ENCODE results near the gene LGALS3BP.

LGALS3BP gene

GRCh38 chr17:79019632-79020584, 40.2 kb upstream of the LGALS3BP start:
- Mint-ChIP-seq H3K4me1 (ENCODE audit: low read depth) (peaks cover 7% of the 10 kb centered on the region), H3K9me3 (ENCODE audit: low read depth) (no peaks in the 10 kb centered on the region), H3K27ac (no peak overlapping the region), H3K27me3 (peaks cover 1% of the 10 kb centered on the region), H3K4me3 (no peak overlapping the region), H3K36me3 (no peaks in the 10 kb centered on the region)

GRCh38 chr17:79019261-79019631, 39.5 kb upstream of the LGALS3BP start:
- peaks cover 1% of the 10 kb centered on the region for H3K27me3 Mint-ChIP-seq
- H3K9me3 Mint-ChIP-seq (ENCODE audit: low read depth), result no peaks in the 10 kb centered on the region
- H3K4me3 Mint-ChIP-seq, result no peak overlapping the region
- peaks cover 4% of the 10 kb centered on the region for H3K4me1 Mint-ChIP-seq (ENCODE audit: low read depth)
- no peaks in the 10 kb centered on the region for H3K36me3 Mint-ChIP-seq
- H3K27ac Mint-ChIP-seq, result no peak overlapping the region

- no peaks in the 10 kb centered on the region for H3K36me3 Mint-ChIP-seq
- H3K9me3 Mint-ChIP-seq (ENCODE audit: low read depth), result no peaks in the 10 kb centered on the region
- no peak overlapping the region for H3K4me3 Mint-ChIP-seq
- no peak overlapping the region for H3K27ac Mint-ChIP-seq
- peaks cover 1% of the 10 kb centered on the region for H3K27me3 Mint-ChIP-seq
- no peaks in the 10 kb centered on the region for H3K4me1 Mint-ChIP-seq (ENCODE audit: low read depth)
Observed at GRCh38 chr17:79018370-79018695, 38.6 kb upstream of the LGALS3BP start.

- Mint-ChIP-seq H3K4me3 (no peak overlapping the region), H3K4me1 (ENCODE audit: low read depth) (no peaks in the 10 kb centered on the region), H3K9me3 (ENCODE audit: low read depth) (no peaks in the 10 kb centered on the region), H3K27ac (no peak overlapping the region), H3K27me3 (peaks cover 1% of the 10 kb centered on the region), H3K36me3 (no peaks in the 10 kb centered on the region)
Observed at GRCh38 chr17:79017546-79018369, 38.0 kb upstream of the LGALS3BP start.

- H3K4me1 Mint-ChIP-seq (ENCODE audit: low read depth), result peaks cover 7% of the 10 kb centered on the region
- H3K4me3 Mint-ChIP-seq, result no peak overlapping the region
- H3K36me3 Mint-ChIP-seq, result no peaks in the 10 kb centered on the region
- H3K9me3 Mint-ChIP-seq (ENCODE audit: low read depth), result no peaks in the 10 kb centered on the region
- H3K27me3 Mint-ChIP-seq, result no peaks in the 10 kb centered on the region
- no peak overlapping the region for H3K27ac Mint-ChIP-seq
Observed at GRCh38 chr17:79014158-79014758, 34.5 kb upstream of the LGALS3BP start.

GRCh38 chr17:79012563-79013134, 32.9 kb upstream of the LGALS3BP start:
- Mint-ChIP-seq H3K4me1 (ENCODE audit: low read depth) (peaks cover 21% of the 10 kb centered on the region), H3K4me3 (no peak overlapping the region), H3K27ac (no peak overlapping the region), H3K9me3 (ENCODE audit: low read depth) (no peaks in the 10 kb centered on the region), H3K36me3 (no peaks in the 10 kb centered on the region), H3K27me3 (no peaks in the 10 kb centered on the region)

GRCh38 chr17:79011451-79012147, 31.9 kb upstream of the LGALS3BP start:
- Mint-ChIP-seq H3K4me3 (peak overlapping the region; percentile 91), H3K27me3 (no peaks in the 10 kb centered on the region)

GRCh38 chr17:79010304-79010646, 30.6 kb upstream of the LGALS3BP start:
- Mint-ChIP-seq H3K9me3 (ENCODE audit: low read depth) (no peaks in the 10 kb centered on the region), H3K4me3 (peak overlapping the region; percentile 91), H3K4me1 (ENCODE audit: low read depth) (peaks cover 43% of the 10 kb centered on the region), H3K36me3 (no peaks in the 10 kb centered on the region), H3K27ac (peak overlapping the region; percentile 78), H3K27me3 (no peaks in the 10 kb centered on the region)

More at GRCh38 chr17:79011451-79012147, 31.9 kb upstream of the LGALS3BP start:
- Mint-ChIP-seq H3K27ac (peak overlapping the region; percentile 78), H3K9me3 (ENCODE audit: low read depth) (no peaks in the 10 kb centered on the region), H3K4me1 (ENCODE audit: low read depth) (peaks cover 31% of the 10 kb centered on the region), H3K36me3 (no peaks in the 10 kb centered on the region)

- peaks cover 43% of the 10 kb centered on the region for H3K4me1 Mint-ChIP-seq (ENCODE audit: low read depth)
Observed at GRCh38 chr17:79009397-79010303, 29.9 kb upstream of the LGALS3BP start, which contains the start of gene CANT1. CANT1 (minus strand) TSS chr17:79009764; CDS start chr17:78997622, 12,142 bp downstream.

GRCh38 chr17:79008666-79009387, 29.1 kb upstream of the LGALS3BP start:
- H3K4me1 Mint-ChIP-seq (ENCODE audit: low read depth), result peaks cover 43% of the 10 kb centered on the region
- no peaks in the 10 kb centered on the region for H3K27me3 Mint-ChIP-seq
- H3K9me3 Mint-ChIP-seq (ENCODE audit: low read depth), result no peaks in the 10 kb centered on the region
- H3K4me3 Mint-ChIP-seq, result peak overlapping the region; percentile 93
- peak overlapping the region; percentile 92 for H3K27ac Mint-ChIP-seq
- H3K36me3 Mint-ChIP-seq, result no peaks in the 10 kb centered on the region

More at GRCh38 chr17:79009397-79010303, 29.9 kb upstream of the LGALS3BP start, which contains the start of gene CANT1:
- Mint-ChIP-seq H3K4me3 (peak within 1 kb of the TSS; percentile 93), H3K27ac (peak within 1 kb of the TSS; percentile 92), H3K36me3 (no peaks in the 10 kb centered on the region), H3K9me3 (ENCODE audit: low read depth) (no peaks in the 10 kb centered on the region), H3K27me3 (no peaks in the 10 kb centered on the region)

- H3K4me1 Mint-ChIP-seq (ENCODE audit: low read depth), result peaks cover 46% of the 10 kb centered on the region
- no peaks in the 10 kb centered on the region for H3K9me3 Mint-ChIP-seq (ENCODE audit: low read depth)
- H3K36me3 Mint-ChIP-seq, result no peaks in the 10 kb centered on the region
- no peaks in the 10 kb centered on the region for H3K27me3 Mint-ChIP-seq
- peak overlapping the region; percentile 93 for H3K4me3 Mint-ChIP-seq
- H3K27ac Mint-ChIP-seq, result peak overlapping the region; percentile 92
Observed at GRCh38 chr17:79007504-79008381, 28.0 kb upstream of the LGALS3BP start.

- Mint-ChIP-seq H3K27me3 (no peaks in the 10 kb centered on the region), H3K9me3 (ENCODE audit: low read depth) (no peaks in the 10 kb centered on the region), H3K36me3 (no peaks in the 10 kb centered on the region), H3K4me1 (ENCODE audit: low read depth) (peaks cover 52% of the 10 kb centered on the region), H3K27ac (peak overlapping the region; percentile 68), H3K4me3 (peak overlapping the region; percentile 93)
Observed at GRCh38 chr17:79006794-79007503, 27.2 kb upstream of the LGALS3BP start.
